Activated T-helper 1 cell treated with anti-CD3 and anti-CD28 coated beads, Interleukin-12 subunit alpha, Interleukin-12 subunit beta, Interleukin-2, Interleukin-4 antibody, amounts not matched to agents 30 ng/mL and 10 ng/mL and 1 ng/mL, durations not matched to agents 14 hours and 24 hours and 36 hours (primary cell): ENCODE measurements around the gene SRRM5. TPM values are rescaled to one million over a fixed set of nuclear protein-coding genes. Genes with fewer than 3 reads are reported as not detected.
A peak's percentile ranks its signal among the peaks of the same experiment; 100 is the strongest.
"Not testable (repeated sequence)": the region's sequence is repeated elsewhere in the genome, so short reads cannot be mapped to it uniquely, and the experiment has no call there.

Experiments used
- DNase-seq: peaks from one replicate; pipeline ENCODE4 v3.0.0; 2021; ENCODE audit warnings: low spot score
- H3K27ac Mint-ChIP-seq: one replicate; pipeline ENCODE4 v1.8.0; 2021; ENCODE audit warnings: mild to moderate bottlenecking, mixed read lengths
- H3K27me3 Mint-ChIP-seq: one replicate; pipeline ENCODE4 v1.8.0; 2022; ENCODE audit warnings: mild to moderate bottlenecking, moderate library complexity, mixed read lengths; ENCODE audit not compliant: insufficient read depth
- H3K36me3 Mint-ChIP-seq: one replicate; pipeline ENCODE4 v1.8.0; 2021; ENCODE audit warnings: low read depth, mixed read lengths
- H3K4me1 Mint-ChIP-seq: one replicate; pipeline ENCODE4 v1.8.0; 2021; ENCODE audit warnings: low read depth, mixed read lengths
- H3K4me3 Mint-ChIP-seq: one replicate; pipeline ENCODE4 v1.8.0; 2021; ENCODE audit warnings: mild to moderate bottlenecking, moderate library complexity, mixed read lengths
- H3K9me3 Mint-ChIP-seq: one replicate; pipeline ENCODE4 v1.8.0; 2021; ENCODE audit warnings: mixed read lengths
- intact Hi-C: fragments of 100-400 bp; cut with micrococcal nuclease; formaldehyde crosslinking; loops from one replicate; pipeline ENCODE4 v1.15.1; 2024
- total RNA-seq: library from RNA; stranded (reverse); gene quantifications from 2 replicates; pipeline ENCODE4 v1.2.3, GENCODE V29; 2022

SRRM5 gene
- total RNA-seq, 1 donor from 2014 or later = 0.13 TPM

DNA sequence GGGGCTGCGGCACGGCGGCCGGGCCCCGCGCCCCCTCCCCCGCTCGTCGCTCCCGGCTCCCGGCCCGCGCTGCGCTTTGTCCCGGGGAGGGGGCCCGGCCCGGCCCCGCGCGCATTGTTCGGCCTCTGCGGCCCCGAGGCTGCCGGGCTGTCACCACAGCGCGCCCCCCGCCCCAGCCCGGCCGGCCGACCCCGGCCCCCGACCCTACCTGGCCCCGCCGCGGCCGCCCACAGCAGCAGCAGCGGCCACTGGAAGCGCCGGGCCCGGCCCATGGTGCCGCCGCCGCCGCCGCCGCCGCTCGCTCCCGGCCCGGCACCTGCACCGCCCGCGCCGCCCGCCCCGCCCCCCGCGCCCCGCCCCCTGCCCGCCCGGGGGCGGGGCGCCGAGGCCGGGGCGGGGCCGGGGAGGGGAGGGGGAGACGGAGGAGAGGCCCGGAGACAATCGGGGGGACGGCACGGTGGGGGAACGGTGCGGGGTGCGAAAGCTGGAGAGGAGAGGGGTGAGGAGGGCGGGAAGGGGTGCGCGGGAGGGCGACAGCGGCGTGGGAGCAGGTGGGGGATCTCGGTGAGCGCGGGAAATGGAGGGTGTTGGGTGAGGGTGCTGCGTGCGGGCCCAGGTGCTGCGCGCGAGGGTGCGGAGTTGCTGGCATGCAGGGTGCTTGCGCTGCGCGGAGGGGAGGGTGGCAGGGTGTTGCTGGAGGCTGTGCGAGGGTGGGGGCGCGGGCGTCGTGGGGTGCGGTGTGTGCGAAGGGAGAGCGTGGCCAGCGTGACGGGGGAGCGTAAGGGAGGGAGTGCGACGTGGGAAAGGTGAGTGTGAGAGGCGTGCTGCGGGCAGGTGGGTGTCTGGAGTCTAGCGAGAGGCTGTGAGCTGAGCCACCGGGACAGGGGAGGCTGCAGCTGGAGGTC, 27.9 kb downstream of the SRRM5 start, which contains the start of gene CADM4:
TSS of gene CADM4 (minus strand) at position 332 of the 905 bp plus-strand sequence. CDS start at position 272, 60 bp downstream.
- Mint-ChIP-seq H3K27me3 (peaks cover 41% of the 10 kb centered on the region), H3K27ac (peak within 1 kb of the TSS; percentile 46), H3K9me3 (no peaks in the 10 kb centered on the region), H3K4me1 (no peaks in the 10 kb centered on the region), H3K36me3 (no peaks in the 10 kb centered on the region), H3K4me3 (peak within 1 kb of the TSS; percentile 80)
- intact Hi-C loops = loop anchor here (1.0 to 10.0 kb wide), 4 partner anchors 19 to 195 kb away; no protein-coding TSS in a partner anchor
- peak; percentile 30 for DNase-seq

DNA sequence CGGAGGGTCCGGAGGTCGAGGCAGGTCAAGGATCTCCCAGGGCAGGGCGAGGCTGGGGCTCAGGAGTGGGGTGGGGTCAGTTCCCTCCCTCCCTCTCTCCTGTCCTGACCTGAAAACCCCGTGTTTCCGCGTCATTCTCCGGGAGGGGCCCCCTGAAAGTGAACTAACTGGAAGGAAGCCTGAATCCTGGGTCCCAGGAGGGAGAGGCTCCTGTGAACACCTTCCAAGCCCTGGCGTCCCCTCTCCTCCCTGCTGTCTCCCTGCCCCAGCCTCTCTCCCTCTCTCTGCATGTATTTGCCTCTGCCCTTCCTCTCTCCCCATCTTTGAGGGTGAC, 28.5 kb downstream of the SRRM5 start:
- Mint-ChIP-seq H3K36me3 (no peaks in the 10 kb centered on the region), H3K4me1 (no peaks in the 10 kb centered on the region), H3K4me3 (peak overlapping the region; percentile 80), H3K9me3 (no peaks in the 10 kb centered on the region), H3K27me3 (peaks cover 38% of the 10 kb centered on the region), H3K27ac (no peak overlapping the region)
- no peak for DNase-seq
- intact Hi-C loops = loop anchor here (1.0 to 10.0 kb wide), 2 partner anchors 20 to 196 kb away; no protein-coding TSS in a partner anchor

DNA sequence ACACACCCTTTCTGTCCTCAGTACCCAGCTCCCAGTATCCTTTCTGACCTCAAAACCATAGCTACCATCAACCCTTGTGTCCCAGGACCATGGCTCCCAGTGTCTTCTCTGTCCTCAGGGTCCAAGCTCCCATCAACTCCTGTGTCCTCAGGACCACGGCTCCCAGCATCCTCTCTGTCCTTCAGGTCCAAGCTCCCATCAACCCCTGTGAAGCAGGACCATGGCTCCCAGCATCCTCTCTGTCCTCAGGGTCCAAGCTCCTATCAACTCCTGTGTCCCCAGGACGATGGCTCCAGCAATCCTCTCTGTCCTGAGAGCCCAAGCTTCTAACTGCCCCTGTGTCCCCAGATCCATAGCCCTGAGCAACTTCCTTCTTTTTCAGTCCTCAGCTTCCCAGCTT, 29.4 kb downstream of the SRRM5 start:
- Mint-ChIP-seq H3K4me1 (no peaks in the 10 kb centered on the region), H3K4me3 (peak overlapping the region; percentile 74), H3K27ac (peak overlapping the region; percentile 46), H3K9me3 (no peaks in the 10 kb centered on the region), H3K36me3 (peaks cover 1% of the 10 kb centered on the region), H3K27me3 (peaks cover 37% of the 10 kb centered on the region)
- intact Hi-C loops = loop anchor here (10.0 kb wide), 1 partner anchor 197 kb away; no protein-coding TSS in a partner anchor
- no peak for DNase-seq

DNA sequence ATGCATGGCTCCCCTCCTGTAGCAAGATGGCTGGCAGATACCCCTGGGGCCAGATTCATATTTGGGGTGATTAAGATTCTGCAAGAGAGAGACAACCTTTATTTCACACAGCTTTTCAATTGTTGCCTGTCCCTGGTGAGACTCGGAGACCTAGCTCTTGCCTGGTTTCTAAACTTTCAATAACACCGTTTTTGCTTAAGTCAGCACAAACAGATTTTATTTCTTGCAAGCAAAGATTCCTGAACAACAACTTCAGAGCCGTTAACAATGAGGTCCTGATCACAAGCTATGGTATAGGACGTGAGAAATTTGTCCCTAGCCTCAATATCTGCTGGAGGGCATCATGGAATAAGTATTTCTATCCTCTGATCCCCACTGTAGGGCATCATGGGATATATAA, 30.6 kb downstream of the SRRM5 start:
- Mint-ChIP-seq H3K4me1 (no peaks in the 10 kb centered on the region), H3K36me3 (peaks cover 7% of the 10 kb centered on the region), H3K27me3 (peaks cover 31% of the 10 kb centered on the region), H3K4me3 (no peak overlapping the region), H3K9me3 (no peaks in the 10 kb centered on the region), H3K27ac (no peak overlapping the region)
- intact Hi-C loops = loop anchor here (10.0 kb wide), 1 partner anchor 198 kb away; no protein-coding TSS in a partner anchor
- DNase-seq = no peak

DNA sequence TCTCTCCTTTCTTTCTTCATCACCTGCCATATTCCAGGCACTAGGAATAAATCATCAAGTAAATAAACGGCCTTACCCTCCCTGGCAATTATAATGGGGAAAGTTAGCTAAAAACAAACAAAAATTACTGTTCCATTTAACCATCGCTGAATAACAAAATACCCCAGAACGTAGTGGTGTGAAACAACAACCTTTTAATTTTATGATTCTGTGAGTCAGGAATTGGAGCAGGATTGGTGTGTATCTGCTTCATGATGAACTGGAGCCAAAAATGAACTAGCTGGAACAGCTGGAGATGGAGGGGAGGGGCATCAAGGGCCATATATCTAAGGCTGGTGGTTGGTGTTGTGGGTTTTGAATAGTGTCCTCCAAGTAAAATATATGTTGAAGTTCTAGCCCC, 31.4 kb downstream of the SRRM5 start:
- no peak overlapping the region for H3K4me3 Mint-ChIP-seq
- H3K4me1 Mint-ChIP-seq = no peaks in the 10 kb centered on the region
- no peak overlapping the region for H3K27ac Mint-ChIP-seq
- no peaks in the 10 kb centered on the region for H3K9me3 Mint-ChIP-seq
- peaks cover 23% of the 10 kb centered on the region for H3K27me3 Mint-ChIP-seq
- intact Hi-C loops = loop anchor here (10.0 kb wide), 1 partner anchor 199 kb away; no protein-coding TSS in a partner anchor
- no peak for DNase-seq
- peaks cover 8% of the 10 kb centered on the region for H3K36me3 Mint-ChIP-seq

DNA sequence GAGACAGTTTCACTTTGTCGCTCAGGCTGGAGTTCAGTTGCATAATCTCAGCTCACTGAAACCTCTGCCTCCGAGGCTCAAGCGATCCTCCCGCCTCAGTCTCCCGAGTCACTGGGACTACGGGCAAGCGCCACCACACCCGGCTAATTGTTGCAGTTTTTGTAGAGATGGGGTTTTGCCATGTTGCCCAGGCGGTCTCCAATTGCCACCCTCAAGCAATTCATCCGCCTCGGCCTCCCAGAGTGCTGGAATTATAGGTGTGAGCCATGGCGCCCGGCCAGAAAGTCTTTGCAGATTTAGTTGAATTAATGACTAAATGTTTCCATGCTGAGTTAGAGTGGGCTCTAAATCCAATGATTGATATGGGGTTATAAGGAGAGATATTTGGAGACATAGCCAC, 32.3 kb downstream of the SRRM5 start:
- no peaks in the 10 kb centered on the region for H3K4me1 Mint-ChIP-seq
- no peak for DNase-seq
- no peak overlapping the region for H3K27ac Mint-ChIP-seq
- H3K27me3 Mint-ChIP-seq = peaks cover 14% of the 10 kb centered on the region
- H3K4me3 Mint-ChIP-seq = no peak overlapping the region
- H3K9me3 Mint-ChIP-seq = no peaks in the 10 kb centered on the region
- peaks cover 13% of the 10 kb centered on the region for H3K36me3 Mint-ChIP-seq
- intact Hi-C loops = loop anchor here (10.0 kb wide), 1 partner anchor 199 kb away; no protein-coding TSS in a partner anchor

DNA sequence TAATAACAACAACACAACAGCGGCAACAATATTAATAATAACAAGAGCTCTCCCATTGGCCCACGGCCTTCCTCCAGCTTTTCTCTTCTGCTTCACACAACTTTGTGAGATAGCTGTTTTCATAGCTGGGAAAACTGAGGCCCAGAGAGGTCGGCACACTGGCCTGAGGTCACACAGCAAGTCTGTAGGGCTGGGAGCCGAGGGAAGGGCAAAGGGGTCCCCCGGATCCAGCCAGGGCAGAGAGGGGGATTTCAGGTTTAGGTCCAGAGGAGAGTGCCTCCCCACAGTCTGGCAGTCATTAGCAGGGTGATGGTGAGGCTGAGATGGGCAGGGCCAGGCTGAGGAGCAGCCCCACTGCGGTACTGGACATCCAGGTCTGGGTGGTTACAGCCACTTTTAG, 36.7 kb downstream of the SRRM5 start:
- H3K9me3 Mint-ChIP-seq = no peaks in the 10 kb centered on the region
- peak overlapping the region; percentile 36 for H3K27ac Mint-ChIP-seq
- intact Hi-C loops = loop anchor here (10.0 kb wide), 1 partner anchor 204 kb away; no protein-coding TSS in a partner anchor
- DNase-seq = no peak
- H3K27me3 Mint-ChIP-seq = no peaks in the 10 kb centered on the region
- H3K36me3 Mint-ChIP-seq = peaks cover 22% of the 10 kb centered on the region
- H3K4me3 Mint-ChIP-seq = no peak overlapping the region
- H3K4me1 Mint-ChIP-seq = peaks cover 5% of the 10 kb centered on the region

DNA sequence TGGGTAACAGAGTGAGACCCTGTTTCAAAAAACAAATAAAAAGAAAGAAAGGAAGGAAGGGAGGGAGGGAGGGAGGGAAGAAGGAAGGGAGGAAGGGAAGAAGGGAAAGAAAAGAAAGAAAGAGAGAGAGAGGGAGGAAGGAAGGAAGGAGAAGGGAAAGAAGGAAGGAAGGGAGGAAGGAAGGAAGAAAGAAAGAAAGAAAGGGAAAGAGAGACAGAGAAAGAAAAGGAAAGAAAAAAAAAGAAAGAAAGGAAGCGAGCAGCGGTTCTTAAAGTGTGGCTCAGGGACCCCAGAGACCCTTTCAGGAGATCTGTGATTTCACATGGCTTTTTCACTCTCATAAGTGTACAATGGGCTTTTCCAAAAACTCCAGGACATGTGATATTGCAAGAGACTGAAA, 37.6 kb downstream of the SRRM5 start:
- intact Hi-C loops = loop anchor here (10.0 kb wide), 1 partner anchor 205 kb away; no protein-coding TSS in a partner anchor

DNA sequence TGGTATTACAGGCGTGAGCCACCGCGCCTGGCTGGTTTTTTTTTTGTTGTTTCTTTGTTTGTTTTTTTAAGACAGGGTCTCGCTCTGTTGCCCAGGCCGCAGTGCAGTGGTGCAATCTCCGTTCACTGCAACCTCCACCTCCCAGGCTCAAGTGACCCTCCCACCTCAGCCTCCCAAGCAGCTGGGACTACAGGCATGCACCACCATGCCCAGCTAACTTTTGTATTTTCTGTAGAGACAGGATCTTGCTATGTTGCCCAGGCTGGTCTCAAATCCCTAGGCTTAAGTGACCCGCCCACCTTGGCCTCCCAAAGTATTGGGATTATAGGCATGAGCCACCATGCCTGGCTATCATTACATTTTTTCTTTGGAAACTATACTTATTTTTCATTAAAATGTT, 38.4 kb downstream of the SRRM5 start:
- intact Hi-C loops = not testable (repeated sequence)

More for the DNA sequence above, 37.6 kb downstream of the SRRM5 start:
- Mint-ChIP-seq H3K9me3 (no peaks in the 10 kb centered on the region), H3K4me3 (no peak overlapping the region), H3K4me1 (peaks cover 5% of the 10 kb centered on the region), H3K27me3 (no peaks in the 10 kb centered on the region), H3K36me3 (peaks cover 25% of the 10 kb centered on the region), H3K27ac (no peak overlapping the region)
- no peak for DNase-seq

DNA sequence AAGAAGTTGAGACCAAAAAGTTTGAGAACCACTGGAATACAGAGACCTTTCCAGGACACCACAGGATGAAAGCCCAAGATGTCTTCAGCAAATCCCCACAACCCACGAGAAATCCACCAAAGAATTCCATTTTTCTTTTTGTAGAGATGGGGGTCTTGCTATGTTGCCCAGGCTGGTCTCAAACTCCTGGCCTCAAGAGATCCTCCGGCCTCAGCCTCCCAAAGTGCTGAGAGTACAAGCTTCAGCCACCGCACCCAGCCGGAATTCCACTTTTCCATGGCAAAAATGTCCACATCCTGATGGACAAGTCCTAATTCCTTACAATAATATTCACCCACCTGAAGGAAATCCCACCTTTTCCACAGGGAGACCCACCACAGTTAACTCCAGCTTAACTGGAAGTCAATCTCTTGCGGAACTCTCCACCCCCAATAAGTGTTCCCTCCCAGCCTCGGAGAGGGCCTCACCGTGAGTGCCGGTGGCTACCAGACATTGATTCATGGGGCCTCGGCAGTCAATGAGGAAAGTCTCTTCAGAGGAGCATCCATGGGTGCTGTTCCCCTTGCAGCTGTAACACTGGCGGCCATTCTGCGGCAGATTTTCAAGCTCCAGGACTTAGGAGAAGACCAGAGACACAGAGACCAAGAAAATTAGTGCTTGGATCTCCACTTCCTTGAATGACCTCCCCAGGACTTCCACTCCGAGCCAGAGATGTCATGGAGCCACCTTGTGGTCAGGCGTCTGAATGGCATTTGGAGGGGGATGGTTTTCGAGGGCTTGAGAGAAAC, 40.1 kb downstream of the SRRM5 start:
- DNase-seq = peak; percentile 17
- Mint-ChIP-seq H3K27me3 (no peaks in the 10 kb centered on the region), H3K27ac (no peak overlapping the region), H3K36me3 (peaks cover 36% of the 10 kb centered on the region), H3K4me1 (peaks cover 5% of the 10 kb centered on the region), H3K9me3 (no peaks in the 10 kb centered on the region), H3K4me3 (no peak overlapping the region)
- intact Hi-C loops = no loop called here

More for the DNA sequence above, 38.4 kb downstream of the SRRM5 start:
- H3K4me3 Mint-ChIP-seq, H3K27ac Mint-ChIP-seq, H3K27me3 Mint-ChIP-seq, H3K9me3 Mint-ChIP-seq, H3K4me1 Mint-ChIP-seq, DNase-seq: not testable (repeated sequence)
- H3K36me3 Mint-ChIP-seq = peaks cover 29% of the 10 kb centered on the region

DNA sequence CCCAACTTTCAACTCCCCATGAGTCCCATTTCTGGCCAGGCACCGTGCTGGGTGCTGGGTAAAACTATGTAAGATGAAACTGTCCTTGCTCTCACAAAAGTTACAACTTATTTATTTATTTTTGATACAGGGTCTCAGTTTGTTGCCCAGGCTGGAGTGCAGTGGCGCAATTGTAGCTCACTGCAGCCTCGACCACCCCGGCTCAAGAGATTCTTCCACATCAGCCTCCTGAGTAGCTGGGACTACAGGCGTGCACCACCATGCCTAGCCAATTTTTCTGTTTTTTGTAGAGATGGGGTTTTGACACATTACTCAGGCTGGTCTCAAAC, 40.6 kb downstream of the SRRM5 start:
- Mint-ChIP-seq H3K9me3 (no peaks in the 10 kb centered on the region), H3K27me3 (no peaks in the 10 kb centered on the region), H3K4me3 (no peak overlapping the region), H3K36me3 (peaks cover 36% of the 10 kb centered on the region), H3K4me1 (peaks cover 5% of the 10 kb centered on the region), H3K27ac (no peak overlapping the region)
- intact Hi-C loops = no loop called here
- DNase-seq = no peak

DNA sequence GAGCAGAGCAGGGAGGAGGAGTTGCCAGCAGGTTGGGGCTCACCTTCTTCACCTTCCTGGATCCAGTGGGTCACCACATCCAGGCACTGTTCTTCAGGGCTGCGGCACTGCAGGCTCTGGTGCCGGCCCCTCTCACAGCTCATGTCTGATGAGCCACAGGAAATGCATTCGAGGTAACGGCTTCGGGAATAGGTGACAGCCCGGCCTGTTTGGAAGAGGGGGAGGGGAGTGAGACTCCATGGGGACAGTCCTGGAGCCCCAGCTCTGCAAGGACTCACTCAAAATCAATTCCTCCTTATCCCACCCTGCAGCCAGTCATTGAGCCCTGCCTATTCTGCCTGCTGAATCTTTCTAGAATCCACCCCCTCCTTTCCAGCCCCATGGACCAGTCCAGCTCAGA, 44.5 kb downstream of the SRRM5 start:
- intact Hi-C loops = no loop called here
- Mint-ChIP-seq H3K27me3 (no peaks in the 10 kb centered on the region), H3K4me1 (peaks cover 5% of the 10 kb centered on the region), H3K27ac (no peak overlapping the region), H3K9me3 (peaks cover 4% of the 10 kb centered on the region), H3K36me3 (peaks cover 42% of the 10 kb centered on the region), H3K4me3 (no peak overlapping the region)
- no peak for DNase-seq

DNA sequence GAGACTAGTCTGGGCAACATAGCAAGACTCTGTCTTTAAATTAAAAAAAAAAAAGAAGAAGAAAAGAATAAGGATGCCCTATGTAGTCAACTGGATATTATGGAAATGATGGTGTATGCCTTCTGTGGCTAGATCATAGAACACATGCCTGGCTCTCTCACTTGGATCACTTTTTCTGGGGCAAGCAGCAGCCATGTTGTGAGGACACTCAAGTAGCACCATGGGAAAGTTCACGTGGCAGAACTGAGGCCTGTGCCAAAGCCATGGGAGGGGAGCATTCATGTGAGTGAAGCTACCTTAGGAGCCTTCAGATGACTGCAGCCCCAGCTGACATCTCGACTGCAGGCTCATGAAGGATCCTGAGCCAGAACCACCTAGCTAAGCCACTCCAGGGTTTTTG, 46.1 kb downstream of the SRRM5 start:
- Mint-ChIP-seq H3K27ac (no peak overlapping the region), H3K36me3 (peaks cover 40% of the 10 kb centered on the region), H3K4me1 (peaks cover 6% of the 10 kb centered on the region), H3K27me3 (no peaks in the 10 kb centered on the region), H3K4me3 (no peak overlapping the region), H3K9me3 (peaks cover 4% of the 10 kb centered on the region)
- intact Hi-C loops = no loop called here
- no peak for DNase-seq
